Kidney epithelial cell (primary cell): ENCODE measurements around the gene NECAB3. TPM values are rescaled to one million over a fixed set of nuclear protein-coding genes. Genes with fewer than 3 reads are reported as not detected.

Experiments used
- DNase-seq: peaks from one replicate; pipeline ENCODE4 v3.0.0-alpha.2; 2010; ENCODE audit warnings: low read depth
- H3K27me3 ChIP-seq: 2 replicates; pipeline ENCODE4 v1.6.0; 2011; ENCODE audit warnings: low read length; ENCODE audit not compliant: control insufficient read depth, insufficient read depth
- H3K36me3 ChIP-seq: 2 replicates; pipeline ENCODE4 v1.5.1; 2011; ENCODE audit warnings: low read length; ENCODE audit not compliant: control insufficient read depth, insufficient read depth
- H3K4me3 ChIP-seq: 2 replicates; pipeline ENCODE4 v1.5.1; 2011; ENCODE audit warnings: low read depth, mild to moderate bottlenecking, control low read depth, low read length
- total RNA-seq: library from RNA; depleted of rRNA; stranded (reverse); fragments of >200 nt; gene quantifications from 2 replicates; pipeline ENCODE4 v1.2.3, GENCODE V29; 2015
- TF ChIP-seq, protein P1 (sequence below): IDR thresholded peaks from 2 replicates; pipeline ENCODE4 v1.5.1; 2011; ENCODE audit warnings: mild to moderate bottlenecking, moderate library complexity, low read length, control low read depth, inconsistent platforms; ENCODE audit not compliant: insufficient read depth, poor library complexity, severe bottlenecking

Gene NECAB3
- total RNA-seq, 1 donor from 2014 or later: 17.5 TPM

DNA sequence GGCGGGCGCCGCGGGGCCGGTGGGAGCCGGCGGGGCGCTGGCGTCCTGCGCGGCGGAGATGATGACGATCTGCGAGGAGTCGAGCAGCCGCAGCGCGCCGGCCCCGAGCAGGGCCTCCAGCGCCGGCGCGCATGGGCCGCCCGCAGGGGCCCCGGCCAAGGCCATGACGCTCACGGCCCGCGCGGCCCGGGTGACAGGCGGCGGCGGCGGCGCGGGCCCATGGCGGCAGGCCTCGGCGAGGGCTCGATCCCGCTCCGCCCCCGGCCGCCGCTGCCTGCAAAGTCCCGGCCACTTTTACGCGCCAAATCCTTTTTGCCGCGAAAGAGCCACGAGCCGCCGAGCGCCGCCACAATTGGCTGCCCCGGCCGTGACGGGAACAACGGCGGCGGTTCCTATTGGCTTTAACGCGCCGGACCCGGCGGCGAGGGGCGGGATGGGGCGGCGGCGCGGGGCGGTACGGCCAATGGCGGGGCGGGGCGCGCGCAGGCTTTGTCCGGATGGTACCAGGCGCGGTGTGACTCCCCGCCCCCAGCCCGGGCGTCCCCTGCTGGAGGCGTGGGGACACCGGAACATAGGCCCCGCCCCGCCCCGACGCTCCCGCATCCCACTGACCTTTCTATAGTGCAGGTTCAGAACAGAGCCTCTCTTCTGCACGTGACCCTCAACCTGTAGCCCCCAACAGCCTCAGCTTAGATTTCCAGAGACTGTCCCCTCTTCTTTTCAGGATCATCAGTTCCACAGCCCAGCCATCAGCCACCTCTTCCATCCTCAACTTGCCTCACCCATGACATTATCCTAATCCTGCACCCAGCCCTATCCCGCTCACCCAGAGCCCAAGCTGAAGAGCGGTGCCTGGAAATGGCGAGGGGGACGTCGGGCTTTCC, 12.1 kb upstream of the NECAB3 start, which contains the start of gene E2F1:
Gene E2F1 (minus strand): TSS at position 286 of the 884 bp plus-strand sequence. CDS start 121 bp downstream, at position 165.
- TF ChIP-seq, protein P1, sequence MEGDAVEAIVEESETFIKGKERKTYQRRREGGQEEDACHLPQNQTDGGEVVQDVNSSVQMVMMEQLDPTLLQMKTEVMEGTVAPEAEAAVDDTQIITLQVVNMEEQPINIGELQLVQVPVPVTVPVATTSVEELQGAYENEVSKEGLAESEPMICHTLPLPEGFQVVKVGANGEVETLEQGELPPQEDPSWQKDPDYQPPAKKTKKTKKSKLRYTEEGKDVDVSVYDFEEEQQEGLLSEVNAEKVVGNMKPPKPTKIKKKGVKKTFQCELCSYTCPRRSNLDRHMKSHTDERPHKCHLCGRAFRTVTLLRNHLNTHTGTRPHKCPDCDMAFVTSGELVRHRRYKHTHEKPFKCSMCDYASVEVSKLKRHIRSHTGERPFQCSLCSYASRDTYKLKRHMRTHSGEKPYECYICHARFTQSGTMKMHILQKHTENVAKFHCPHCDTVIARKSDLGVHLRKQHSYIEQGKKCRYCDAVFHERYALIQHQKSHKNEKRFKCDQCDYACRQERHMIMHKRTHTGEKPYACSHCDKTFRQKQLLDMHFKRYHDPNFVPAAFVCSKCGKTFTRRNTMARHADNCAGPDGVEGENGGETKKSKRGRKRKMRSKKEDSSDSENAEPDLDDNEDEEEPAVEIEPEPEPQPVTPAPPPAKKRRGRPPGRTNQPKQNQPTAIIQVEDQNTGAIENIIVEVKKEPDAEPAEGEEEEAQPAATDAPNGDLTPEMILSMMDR: peak; percentile 32
- Histone ChIP-seq H3K36me3 (no peaks in the 10 kb centered on the region), H3K4me3 (peak within 1 kb of the TSS; percentile 47), H3K27me3 (no peaks in the 10 kb centered on the region)
- no peak for DNase-seq

DNA sequence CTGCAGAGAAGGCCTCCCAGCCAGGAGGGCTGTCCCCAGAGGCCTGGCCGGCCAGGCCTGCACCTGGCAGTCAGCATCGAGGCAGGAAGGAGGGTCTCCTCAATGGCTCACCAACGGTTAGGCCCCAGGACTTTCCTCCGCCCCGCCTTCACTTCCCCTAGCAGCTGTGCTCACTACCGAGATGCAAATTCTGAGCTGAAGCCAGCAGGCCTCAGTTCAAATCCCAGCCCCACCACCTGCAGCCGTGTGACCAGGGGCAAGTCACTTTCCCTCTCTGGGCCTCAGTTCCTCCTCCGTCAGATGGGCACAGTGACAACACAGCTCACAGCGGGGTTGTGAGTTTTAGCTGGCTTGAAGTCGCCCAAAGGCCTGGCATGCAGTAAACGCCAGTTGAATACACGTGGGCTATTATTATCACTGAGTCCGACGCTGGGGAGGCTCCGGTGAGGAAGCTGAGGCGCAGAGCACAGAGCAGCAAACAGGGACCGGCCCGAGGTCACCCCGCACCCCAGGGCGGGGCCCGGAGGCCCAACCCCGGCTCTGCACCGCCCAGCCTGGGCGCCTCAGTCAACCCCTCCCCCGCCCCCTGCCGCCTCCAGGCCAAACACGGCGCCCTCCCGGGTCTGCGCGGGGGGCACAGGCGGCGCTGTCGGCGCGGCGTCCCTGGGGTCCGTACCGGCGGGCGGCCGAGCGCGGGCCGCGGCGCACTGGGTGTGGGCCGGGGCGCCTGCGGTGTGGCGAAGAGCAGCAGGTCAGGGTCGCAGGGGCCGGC, 11.3 kb upstream of the NECAB3 start:
- Histone ChIP-seq H3K36me3 (no peaks in the 10 kb centered on the region), H3K27me3 (no peaks in the 10 kb centered on the region), H3K4me3 (peak overlapping the region; percentile 47)
- no peak for DNase-seq
- TF ChIP-seq, protein P1: no peak

DNA sequence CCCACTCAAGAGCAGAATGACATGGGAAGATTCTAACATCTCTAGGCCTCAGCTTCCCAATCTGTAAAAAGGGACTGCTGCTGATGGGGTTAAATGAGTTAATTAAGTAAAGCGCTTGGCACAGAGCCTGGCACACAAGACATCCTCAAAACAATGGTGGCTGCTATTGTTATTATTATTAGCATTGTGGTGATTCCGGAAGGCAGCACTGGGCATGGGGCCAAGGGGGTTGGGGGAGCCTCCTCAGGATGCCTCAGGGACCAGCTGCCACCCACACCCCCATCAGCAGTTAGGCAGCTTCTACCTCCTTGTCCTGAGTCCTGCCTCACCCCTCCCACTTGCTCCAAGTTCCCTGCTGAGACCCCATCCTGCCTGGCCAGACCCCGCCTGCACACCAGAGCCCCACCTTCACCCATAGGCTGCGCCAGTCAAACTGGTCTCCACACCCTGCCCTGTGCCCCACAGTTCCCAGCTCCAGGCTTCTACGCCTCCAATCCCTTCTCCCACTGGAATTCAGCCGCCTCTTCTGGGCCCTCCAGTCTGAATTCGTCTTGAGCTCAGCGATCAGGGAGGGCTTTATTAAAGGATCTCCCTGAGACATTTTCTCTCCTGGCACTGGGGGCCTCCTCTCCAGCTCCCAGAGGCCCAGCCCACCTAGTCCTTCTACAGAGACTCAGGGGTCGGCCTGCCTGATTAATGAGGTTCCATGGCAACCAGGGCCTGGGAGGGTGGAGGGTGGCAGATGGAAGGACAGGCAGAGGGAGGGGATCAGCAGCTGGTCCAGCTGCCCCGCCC, 10.5 kb upstream of the NECAB3 start:
- H3K4me3 ChIP-seq: peak overlapping the region; percentile 47
- TF ChIP-seq, protein P1: no peak
- H3K36me3 ChIP-seq: no peaks in the 10 kb centered on the region
- no peak for DNase-seq
- no peaks in the 10 kb centered on the region for H3K27me3 ChIP-seq

DNA sequence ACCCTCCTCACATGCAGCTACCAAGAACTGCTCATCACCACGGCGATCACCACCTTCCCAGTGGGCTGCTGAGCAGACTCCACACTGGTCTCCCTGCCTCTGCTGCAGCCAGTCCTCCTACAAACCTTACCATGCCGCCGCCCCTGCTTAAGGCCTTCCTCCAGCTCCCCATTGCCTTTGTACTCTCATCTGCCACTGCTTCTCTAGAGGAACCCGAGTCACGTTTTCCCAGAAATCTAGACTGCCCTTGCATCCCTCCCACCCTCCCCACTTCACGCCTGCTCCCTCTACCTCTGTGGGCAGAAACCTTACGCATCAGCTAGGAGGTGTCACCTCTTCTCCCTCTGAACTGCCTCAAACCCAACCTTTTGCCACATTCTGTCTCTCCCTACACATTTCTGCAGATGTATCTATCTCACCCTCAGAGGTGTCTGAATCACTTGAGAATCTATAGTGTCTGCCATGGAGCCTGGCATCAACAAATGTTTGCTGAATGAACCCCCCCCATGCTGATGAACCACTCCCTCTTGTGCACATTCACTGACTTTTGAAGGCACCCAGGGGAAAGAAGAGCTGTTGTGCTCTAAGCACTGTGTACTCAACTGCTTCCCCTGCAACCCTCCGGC, 7.6 kb upstream of the NECAB3 start:
- H3K36me3 ChIP-seq: no peaks in the 10 kb centered on the region
- H3K27me3 ChIP-seq: no peaks in the 10 kb centered on the region
- TF ChIP-seq, protein P1: no peak
- DNase-seq: no peak
- no peak overlapping the region for H3K4me3 ChIP-seq

DNA sequence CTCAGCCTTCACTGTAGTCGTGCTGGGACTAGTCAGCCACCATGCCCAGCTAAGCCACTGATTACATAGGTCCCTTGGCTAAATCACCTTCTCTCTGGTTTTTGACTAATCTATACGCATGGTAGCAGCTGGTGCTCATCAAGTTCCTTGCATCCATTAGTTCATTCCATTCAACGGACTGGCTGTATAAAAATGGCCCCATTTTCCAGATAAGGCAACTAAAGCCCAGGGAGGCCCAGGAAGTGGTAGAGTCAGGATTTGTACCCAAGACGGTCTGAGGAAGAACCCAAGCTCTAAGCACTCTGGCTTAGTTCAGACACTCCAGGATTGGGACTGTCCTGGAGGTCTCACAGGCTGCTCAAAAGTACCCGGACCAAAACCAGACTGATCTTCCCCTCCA, 7.1 kb upstream of the NECAB3 start:
- Histone ChIP-seq H3K4me3 (no peak overlapping the region), H3K36me3 (no peaks in the 10 kb centered on the region), H3K27me3 (no peaks in the 10 kb centered on the region)
- DNase-seq: no peak
- TF ChIP-seq, protein P1: no peak
